ENCODE data around the gene BAZ1B.

The BAZ1B gene

GRCh38 chr7:73443548-73444255 lies 78.4 kb downstream of the BAZ1B start:
- no peaks in the 10 kb centered on the region for H3K27me3 ChIP-seq (ENCODE audit: insufficient read depth, low read length)
- H3K36me3 ChIP-seq (ENCODE audit: insufficient read depth, low read length): peaks cover 93% of the 10 kb centered on the region
- no peaks in the 10 kb centered on the region for H3K4me1 ChIP-seq (ENCODE audit: insufficient read depth, low read length)
- no peak overlapping the region for H3K4me3 ChIP-seq (ENCODE audit: low read length)
- H3K9me3 ChIP-seq (ENCODE audit: low read length): no peaks in the 10 kb centered on the region
- H2AFZ ChIP-seq (ENCODE audit: low read depth, low read length): no peak overlapping the region

- H3K27me3 ChIP-seq (ENCODE audit: insufficient read depth, low read length): no peaks in the 10 kb centered on the region
- H3K36me3 ChIP-seq (ENCODE audit: insufficient read depth, low read length): peaks cover 86% of the 10 kb centered on the region
- no peaks in the 10 kb centered on the region for H3K9me3 ChIP-seq (ENCODE audit: low read length)
- H3K4me1 ChIP-seq (ENCODE audit: insufficient read depth, low read length): peaks cover 6% of the 10 kb centered on the region
- H2AFZ ChIP-seq (ENCODE audit: low read depth, low read length): no peak overlapping the region
- no peak overlapping the region for H3K4me3 ChIP-seq (ENCODE audit: low read length)
Measured at GRCh38 chr7:73442903-73443500, 79.1 kb downstream of the BAZ1B start.

GRCh38 chr7:73442222-73442902 lies 79.7 kb downstream of the BAZ1B start:
- Histone ChIP-seq H3K4me1 (ENCODE audit: insufficient read depth, low read length) (peaks cover 9% of the 10 kb centered on the region), H2AFZ (ENCODE audit: low read depth, low read length) (no peak overlapping the region), H3K27me3 (ENCODE audit: insufficient read depth, low read length) (no peaks in the 10 kb centered on the region), H3K36me3 (ENCODE audit: insufficient read depth, low read length) (peaks cover 80% of the 10 kb centered on the region), H3K4me3 (ENCODE audit: low read length) (no peak overlapping the region), H3K9me3 (ENCODE audit: low read length) (no peaks in the 10 kb centered on the region)

GRCh38 chr7:73439410-73439704 lies 82.7 kb downstream of the BAZ1B start:
- no peak overlapping the region for H3K4me3 ChIP-seq (ENCODE audit: low read length)
- no peaks in the 10 kb centered on the region for H3K27me3 ChIP-seq (ENCODE audit: insufficient read depth, low read length)
- peaks cover 23% of the 10 kb centered on the region for H3K4me1 ChIP-seq (ENCODE audit: insufficient read depth, low read length)
- H3K9me3 ChIP-seq (ENCODE audit: low read length): peaks cover 2% of the 10 kb centered on the region
- no peak overlapping the region for H2AFZ ChIP-seq (ENCODE audit: low read depth, low read length)
- H3K36me3 ChIP-seq (ENCODE audit: insufficient read depth, low read length): peaks cover 52% of the 10 kb centered on the region

GRCh38 chr7:73438547-73439409 lies 83.3 kb downstream of the BAZ1B start:
- Histone ChIP-seq H3K36me3 (ENCODE audit: insufficient read depth, low read length) (peaks cover 46% of the 10 kb centered on the region), H3K4me1 (ENCODE audit: insufficient read depth, low read length) (peaks cover 23% of the 10 kb centered on the region), H3K27me3 (ENCODE audit: insufficient read depth, low read length) (no peaks in the 10 kb centered on the region), H3K4me3 (ENCODE audit: low read length) (no peak overlapping the region), H2AFZ (ENCODE audit: low read depth, low read length) (no peak overlapping the region), H3K9me3 (ENCODE audit: low read length) (peaks cover 2% of the 10 kb centered on the region)

- Histone ChIP-seq H3K36me3 (ENCODE audit: insufficient read depth, low read length) (peaks cover 36% of the 10 kb centered on the region), H3K4me1 (ENCODE audit: insufficient read depth, low read length) (peaks cover 23% of the 10 kb centered on the region), H3K27me3 (ENCODE audit: insufficient read depth, low read length) (no peaks in the 10 kb centered on the region), H3K9me3 (ENCODE audit: low read length) (peaks cover 2% of the 10 kb centered on the region), H2AFZ (ENCODE audit: low read depth, low read length) (no peak overlapping the region), H3K4me3 (ENCODE audit: low read length) (no peak overlapping the region)
Measured at GRCh38 chr7:73437621-73438416, 84.3 kb downstream of the BAZ1B start.

- Histone ChIP-seq H2AFZ (ENCODE audit: low read depth, low read length) (no peak overlapping the region), H3K27me3 (ENCODE audit: insufficient read depth, low read length) (no peaks in the 10 kb centered on the region), H3K4me1 (ENCODE audit: insufficient read depth, low read length) (peaks cover 23% of the 10 kb centered on the region), H3K4me3 (ENCODE audit: low read length) (no peak overlapping the region), H3K9me3 (ENCODE audit: low read length) (peaks cover 2% of the 10 kb centered on the region), H3K36me3 (ENCODE audit: insufficient read depth, low read length) (peaks cover 29% of the 10 kb centered on the region)
Measured at GRCh38 chr7:73437091-73437490, 85.0 kb downstream of the BAZ1B start.

GRCh38 chr7:73436031-73436929 lies 85.8 kb downstream of the BAZ1B start:
- H3K36me3 ChIP-seq (ENCODE audit: insufficient read depth, low read length): peaks cover 23% of the 10 kb centered on the region
- no peak overlapping the region for H2AFZ ChIP-seq (ENCODE audit: low read depth, low read length)
- peaks cover 23% of the 10 kb centered on the region for H3K4me1 ChIP-seq (ENCODE audit: insufficient read depth, low read length)
- H3K9me3 ChIP-seq (ENCODE audit: low read length): peaks cover 2% of the 10 kb centered on the region
- H3K4me3 ChIP-seq (ENCODE audit: low read length): no peak overlapping the region
- no peaks in the 10 kb centered on the region for H3K27me3 ChIP-seq (ENCODE audit: insufficient read depth, low read length)

- peaks cover 23% of the 10 kb centered on the region for H3K4me1 ChIP-seq (ENCODE audit: insufficient read depth, low read length)
- no peak overlapping the region for H3K4me3 ChIP-seq (ENCODE audit: low read length)
- no peak overlapping the region for H2AFZ ChIP-seq (ENCODE audit: low read depth, low read length)
- peaks cover 18% of the 10 kb centered on the region for H3K36me3 ChIP-seq (ENCODE audit: insufficient read depth, low read length)
- H3K9me3 ChIP-seq (ENCODE audit: low read length): peaks cover 2% of the 10 kb centered on the region
- no peaks in the 10 kb centered on the region for H3K27me3 ChIP-seq (ENCODE audit: insufficient read depth, low read length)
Measured at GRCh38 chr7:73435471-73436009, 86.6 kb downstream of the BAZ1B start.

GRCh38 chr7:73434701-73435069 lies 87.4 kb downstream of the BAZ1B start:
- no peak overlapping the region for H3K4me3 ChIP-seq (ENCODE audit: low read length)
- H3K9me3 ChIP-seq (ENCODE audit: low read length): peaks cover 2% of the 10 kb centered on the region
- no peak overlapping the region for H2AFZ ChIP-seq (ENCODE audit: low read depth, low read length)
- no peaks in the 10 kb centered on the region for H3K27me3 ChIP-seq (ENCODE audit: insufficient read depth, low read length)
- H3K36me3 ChIP-seq (ENCODE audit: insufficient read depth, low read length): peaks cover 9% of the 10 kb centered on the region
- H3K4me1 ChIP-seq (ENCODE audit: insufficient read depth, low read length): peaks cover 28% of the 10 kb centered on the region

GRCh38 chr7:73433924-73434700 lies 88.0 kb downstream of the BAZ1B start:
- H2AFZ ChIP-seq (ENCODE audit: low read depth, low read length): no peak overlapping the region
- peaks cover 2% of the 10 kb centered on the region for H3K9me3 ChIP-seq (ENCODE audit: low read length)
- H3K4me1 ChIP-seq (ENCODE audit: insufficient read depth, low read length): peaks cover 32% of the 10 kb centered on the region
- H3K27me3 ChIP-seq (ENCODE audit: insufficient read depth, low read length): no peaks in the 10 kb centered on the region
- H3K4me3 ChIP-seq (ENCODE audit: low read length): no peak overlapping the region
- H3K36me3 ChIP-seq (ENCODE audit: insufficient read depth, low read length): peaks cover 4% of the 10 kb centered on the region

Measured in neuron (in vitro differentiated cells).